Activated naive CD4-positive, alpha-beta T cell treated with anti-CD3 and anti-CD28 coated beads, Interleukin-2, amount 50 U/mL, for 72 hours (primary cell): ENCODE data around the gene GRK7. TPM values are rescaled to one million over a fixed set of nuclear protein-coding genes. Genes with fewer than 3 reads are reported as not detected.
A peak's percentile ranks its signal among the peaks of the same experiment; 100 is the strongest.
"Not testable (repeated sequence)": the region's sequence is repeated elsewhere in the genome, so short reads cannot be mapped to it uniquely, and the experiment has no call there.

Source experiments
- ATAC-seq, 2 donors: fragments of 150-1000 bp; cut with Tn5 transposase; 2 replicates each; pipeline ENCODE4 v1.10.0; 2021; ENCODE audit warnings: mild to moderate bottlenecking in 2 of 2, moderate library complexity in 2 of 2
- DNase-seq, 2 donors: peaks; one replicate each; pipeline ENCODE4 v3.0.0; 2021 to 2022; ENCODE audit warnings: low spot score in 2 of 2
- H3K27ac Mint-ChIP-seq, 2 donors: one replicate each; pipeline ENCODE4 v1.8.0; 2022; ENCODE audit warnings: mild to moderate bottlenecking in 2 of 2, mixed read lengths in 2 of 2
- H3K36me3 Mint-ChIP-seq, 2 donors: one replicate each; pipeline ENCODE4 v1.8.0; 2022; ENCODE audit warnings: mixed read lengths in 2 of 2
- H3K9me3 Mint-ChIP-seq, 2 donors: one replicate each; pipeline ENCODE4 v1.8.0; 2022; ENCODE audit warnings: mixed read lengths in 2 of 2
- total RNA-seq, 2 donors: library from RNA; stranded (reverse); gene quantifications; one replicate each; pipeline ENCODE4 v1.2.3, GENCODE V29; 2022

Gene GRK7
- total RNA-seq, 2 donors from 2014 or later: not detected

GRCh38 chr3:141782386-141782932 is 19.3 kb downstream of the GRK7 start:
- no peaks in the 10 kb centered on the region for H3K36me3 Mint-ChIP-seq
- ATAC-seq (no peak), DNase-seq (no peak)
- no peaks in the 10 kb centered on the region for H3K9me3 Mint-ChIP-seq
- H3K27ac Mint-ChIP-seq: peak overlapping the region in 1 of 2 donors; percentile 50

DNA sequence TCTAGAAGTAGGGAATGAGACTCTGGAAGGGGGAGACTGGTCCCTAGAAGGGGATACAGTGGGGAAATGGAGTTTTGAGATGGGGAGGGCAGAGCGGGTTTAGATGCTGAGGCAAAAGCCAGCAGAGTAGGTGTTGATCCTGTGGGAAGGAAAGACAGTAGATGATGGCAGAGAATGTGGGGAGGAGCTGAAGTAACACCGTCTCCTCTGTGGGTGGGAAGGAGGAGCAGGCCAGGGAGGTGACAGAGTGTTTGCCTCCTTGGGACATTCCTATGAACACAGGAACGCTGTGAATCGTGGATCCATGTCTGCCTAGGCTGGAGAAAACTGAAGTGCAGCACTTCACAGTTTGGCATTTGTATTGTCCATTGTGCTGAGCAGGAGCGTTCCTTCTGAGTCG is 20.4 kb downstream of the GRK7 start:
- no peak overlapping the region for H3K27ac Mint-ChIP-seq
- H3K36me3 Mint-ChIP-seq: no peaks in the 10 kb centered on the region
- DNase-seq: no peak
- H3K9me3 Mint-ChIP-seq: no peaks in the 10 kb centered on the region
- no peak for ATAC-seq

GRCh38 chr3:141784096-141784495 is 20.9 kb downstream of the GRK7 start:
- peaks cover 0 to under 1% of the 10 kb centered on the region in 2 donors for H3K36me3 Mint-ChIP-seq
- no peaks in the 10 kb centered on the region for H3K9me3 Mint-ChIP-seq
- DNase-seq (no peak), ATAC-seq (no peak)
- H3K27ac Mint-ChIP-seq: no peak overlapping the region

DNA sequence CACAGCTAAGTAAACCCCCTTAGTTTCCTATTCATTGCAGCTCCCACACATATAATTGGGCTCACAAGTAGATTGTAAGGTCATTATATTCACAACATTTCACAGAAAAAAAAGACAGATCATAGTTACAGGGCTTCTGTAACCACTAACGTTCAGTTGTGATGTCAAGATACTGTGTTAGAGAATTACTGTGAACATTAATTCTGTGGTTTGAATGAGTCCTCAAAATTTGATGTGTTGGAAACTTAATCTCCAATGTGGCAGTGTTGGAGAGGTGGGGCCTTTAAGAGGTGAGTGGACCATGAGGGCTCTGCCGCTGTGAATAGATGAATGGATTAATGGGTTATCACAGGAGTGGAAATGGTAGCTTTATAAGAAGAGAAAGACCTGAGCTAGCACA is 21.3 kb downstream of the GRK7 start:
- H3K36me3 Mint-ChIP-seq: peaks cover 0 to 4% of the 10 kb centered on the region in 2 donors
- no peak for ATAC-seq

GRCh38 chr3:141788149-141788548 is 24.9 kb downstream of the GRK7 start:
- Mint-ChIP-seq H3K27ac (no peak overlapping the region), H3K36me3 (peaks cover 0 to 4% of the 10 kb centered on the region in 2 donors), H3K9me3 (peaks cover 0 to 5% of the 10 kb centered on the region in 2 donors)
- ATAC-seq: no peak
- DNase-seq: no peak

More for the DNA sequence above, 21.3 kb downstream of the GRK7 start:
- Mint-ChIP-seq H3K9me3 (no peaks in the 10 kb centered on the region), H3K27ac (no peak overlapping the region)
- no peak for DNase-seq

GRCh38 chr3:141788750-141789149 is 25.5 kb downstream of the GRK7 start:
- H3K27ac Mint-ChIP-seq, H3K9me3 Mint-ChIP-seq, H3K36me3 Mint-ChIP-seq, ATAC-seq, DNase-seq: not testable (repeated sequence)

DNA sequence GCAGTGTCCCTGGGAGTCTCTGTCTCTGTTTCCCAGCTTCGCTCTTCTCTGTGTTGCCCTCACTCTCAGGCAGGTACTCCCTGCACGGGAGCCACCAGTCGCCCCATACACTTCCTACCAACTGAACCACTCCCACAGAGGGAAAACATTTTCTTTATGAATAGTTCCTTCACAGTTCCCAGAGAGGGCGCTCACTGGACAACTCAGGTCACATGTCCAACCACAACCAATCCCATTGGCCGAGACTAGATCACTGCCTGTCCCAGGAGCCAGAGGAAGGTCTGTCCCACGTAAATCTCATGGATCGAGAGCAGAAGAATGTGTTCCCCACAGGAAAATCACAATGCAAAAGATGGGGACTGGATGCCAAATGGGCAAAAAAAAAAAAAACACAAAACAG is 26.1 kb downstream of the GRK7 start:
- DNase-seq: no peak
- H3K27ac Mint-ChIP-seq: no peak overlapping the region
- H3K9me3 Mint-ChIP-seq: peaks cover 0 to 7% of the 10 kb centered on the region in 2 donors
- peaks cover 0 to 4% of the 10 kb centered on the region in 2 donors for H3K36me3 Mint-ChIP-seq
- peak in 1 of 2 donors; percentile 14 for ATAC-seq

GRCh38 chr3:141790171-141790570 is 27.0 kb downstream of the GRK7 start:
- no peak for ATAC-seq
- H3K27ac Mint-ChIP-seq: no peak overlapping the region
- no peak for DNase-seq
- peaks cover 0 to 4% of the 10 kb centered on the region in 2 donors for H3K36me3 Mint-ChIP-seq
- H3K9me3 Mint-ChIP-seq: peaks cover 0 to 13% of the 10 kb centered on the region in 2 donors

GRCh38 chr3:141792495-141792894 is 29.3 kb downstream of the GRK7 start:
- H3K27ac Mint-ChIP-seq: no peak overlapping the region
- DNase-seq: no peak
- peaks cover 0 to 13% of the 10 kb centered on the region in 2 donors for H3K9me3 Mint-ChIP-seq
- peaks cover 3 to 4% of the 10 kb centered on the region in 2 donors for H3K36me3 Mint-ChIP-seq
- ATAC-seq: no peak

GRCh38 chr3:141793476-141794260 is 30.5 kb downstream of the GRK7 start:
- no peak for ATAC-seq
- peaks cover 4 to 8% of the 10 kb centered on the region in 2 donors for H3K36me3 Mint-ChIP-seq

DNA sequence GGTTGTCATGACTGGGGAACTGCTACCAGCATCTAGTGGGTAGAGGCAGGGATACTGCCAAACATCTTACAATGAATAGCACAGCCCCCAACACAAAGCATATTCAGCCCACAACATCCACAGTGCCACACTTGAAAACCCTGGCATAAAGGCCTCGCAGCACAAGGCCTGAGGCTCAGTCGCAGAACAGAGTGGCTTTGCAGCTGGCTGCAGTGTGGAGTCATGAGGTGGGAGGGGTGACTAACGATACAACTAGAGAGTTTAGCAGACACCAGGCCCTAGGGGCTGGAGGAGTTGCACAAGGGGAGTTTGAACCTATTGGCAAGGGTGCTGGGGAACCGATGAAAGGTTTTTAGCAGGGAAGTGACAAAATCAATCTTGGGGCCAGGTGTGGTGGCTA is 32.1 kb downstream of the GRK7 start:
- DNase-seq (peak in 1 of 2 donors; percentile 15), ATAC-seq (no peak)
- H3K27ac Mint-ChIP-seq: peak overlapping the region in 1 of 2 donors; percentile 62
- peaks cover 0 to 13% of the 10 kb centered on the region in 2 donors for H3K9me3 Mint-ChIP-seq
- peaks cover 0 to 8% of the 10 kb centered on the region in 2 donors for H3K36me3 Mint-ChIP-seq

More at GRCh38 chr3:141793476-141794260, 30.5 kb downstream of the GRK7 start:
- peak overlapping the region; percentile 17 to 62 for H3K27ac Mint-ChIP-seq
- no peak for DNase-seq
- peaks cover 0 to 13% of the 10 kb centered on the region in 2 donors for H3K9me3 Mint-ChIP-seq

DNA sequence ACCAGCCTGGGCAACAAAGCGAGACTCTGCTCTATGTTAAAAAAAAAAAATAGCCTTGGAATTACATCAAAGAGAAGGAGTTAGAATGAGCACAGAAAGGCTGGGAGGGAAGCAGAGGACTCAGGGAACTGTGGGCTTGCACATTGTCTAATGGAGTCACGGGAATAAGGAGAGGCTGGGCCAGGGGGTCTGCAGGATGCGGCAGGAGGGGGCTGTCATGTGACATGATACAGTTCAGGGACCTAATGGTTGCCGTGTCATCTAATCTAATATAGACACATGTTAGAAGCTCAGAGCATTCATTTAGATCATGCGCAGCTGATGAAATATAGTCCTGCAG is 32.5 kb downstream of the GRK7 start:
- H3K9me3 Mint-ChIP-seq: peaks cover 0 to 13% of the 10 kb centered on the region in 2 donors
- H3K36me3 Mint-ChIP-seq: peaks cover 4 to 8% of the 10 kb centered on the region in 2 donors
- DNase-seq: no peak
- H3K27ac Mint-ChIP-seq: no peak overlapping the region
- no peak for ATAC-seq

GRCh38 chr3:141796081-141796888 is 33.1 kb downstream of the GRK7 start:
- H3K36me3 Mint-ChIP-seq: peaks cover 5 to 8% of the 10 kb centered on the region in 2 donors
- H3K9me3 Mint-ChIP-seq: peaks cover 0 to 13% of the 10 kb centered on the region in 2 donors
- DNase-seq: peak; percentile 71 to 81
- peak overlapping the region; percentile 94 for H3K27ac Mint-ChIP-seq
- peak; percentile 88 to 94 for ATAC-seq

- DNase-seq (peak; percentile 43 to 69), ATAC-seq (peak; percentile 48 to 52)
- Mint-ChIP-seq H3K27ac (peak overlapping the region; percentile 94), H3K9me3 (peaks cover 0 to 13% of the 10 kb centered on the region in 2 donors), H3K36me3 (peaks cover 5 to 8% of the 10 kb centered on the region in 2 donors)
Observed at GRCh38 chr3:141796889-141797781, 33.9 kb downstream of the GRK7 start.

DNA sequence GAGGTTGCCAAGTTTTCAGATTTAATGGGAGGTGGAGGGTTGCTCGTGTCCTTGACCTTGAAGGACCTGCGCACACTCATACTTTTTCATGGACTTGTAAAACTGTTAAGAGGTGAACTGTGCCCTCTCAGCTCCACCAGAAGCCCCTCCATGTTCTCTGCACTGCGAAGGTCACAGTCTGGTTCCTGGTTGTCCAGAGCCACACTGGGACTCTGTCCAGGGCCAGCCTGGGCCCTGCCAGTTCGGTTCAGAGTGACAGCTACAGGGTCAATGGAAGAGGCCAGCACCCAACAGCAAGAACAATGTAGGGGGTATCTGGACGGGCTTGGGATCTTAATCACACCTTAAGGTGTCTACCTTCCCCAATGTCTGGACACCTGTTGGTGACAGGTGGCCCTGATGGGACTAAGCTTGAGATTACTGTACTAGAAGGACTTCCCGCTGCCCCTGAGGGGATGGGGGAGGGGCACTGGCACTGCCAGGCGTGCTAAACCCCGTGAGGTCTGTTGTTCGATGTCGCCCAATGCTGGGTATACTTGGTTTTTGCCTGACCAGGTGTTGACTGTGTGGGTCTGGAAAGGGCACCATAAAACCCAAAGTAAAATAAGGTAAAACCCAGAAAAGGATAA is 34.7 kb downstream of the GRK7 start:
- ATAC-seq: no peak
- DNase-seq: peak in 1 of 2 donors; percentile 6
- Mint-ChIP-seq H3K27ac (peak overlapping the region; percentile 94), H3K9me3 (peaks cover 0 to 8% of the 10 kb centered on the region in 2 donors), H3K36me3 (peaks cover 5 to 8% of the 10 kb centered on the region in 2 donors)

DNA sequence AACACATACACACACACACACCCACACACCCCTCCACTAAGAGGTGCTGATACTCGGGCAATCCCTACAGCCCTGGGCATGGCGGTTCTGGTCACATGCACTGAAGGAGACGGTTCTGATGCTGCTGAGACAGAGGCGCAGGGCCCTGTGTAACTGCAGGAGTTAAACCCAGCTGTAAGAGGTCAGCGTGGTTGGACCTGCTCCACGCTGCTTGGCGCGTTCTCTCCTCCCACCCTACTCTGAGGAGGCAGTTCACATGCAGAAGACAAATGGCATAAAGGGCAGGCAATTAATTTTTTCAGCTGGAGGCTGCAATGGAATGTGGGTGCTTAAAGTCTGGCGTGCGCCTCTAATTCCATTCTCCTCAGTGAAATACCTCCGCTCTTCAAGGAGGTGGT is 35.2 kb downstream of the GRK7 start:
- ATAC-seq (no peak), DNase-seq (no peak)
- Mint-ChIP-seq H3K36me3 (peaks cover 5 to 8% of the 10 kb centered on the region in 2 donors), H3K27ac (no peak overlapping the region), H3K9me3 (peaks cover 0 to 8% of the 10 kb centered on the region in 2 donors)
